Stimulated activated CD4-positive, alpha-beta T cell treated with anti-CD3 and anti-CD28 coated beads, Interleukin-1b, Interleukin-23, amount 100 ng/mL, for 24 hours (primary cell): Measurements from ENCODE around the gene ZDHHC19.
"Not testable (repeated sequence)": the region's sequence is repeated elsewhere in the genome, so short reads cannot be mapped to it uniquely, and the experiment has no call there.

Experiments used
- DNase-seq, 4 experiments: peaks; one replicate each; pipeline ENCODE4 v3.0.0-alpha.2; 2020; ENCODE audit warnings: low read depth in 4 of 4, low spot score in 1 of 4

Gene ZDHHC19

DNA sequence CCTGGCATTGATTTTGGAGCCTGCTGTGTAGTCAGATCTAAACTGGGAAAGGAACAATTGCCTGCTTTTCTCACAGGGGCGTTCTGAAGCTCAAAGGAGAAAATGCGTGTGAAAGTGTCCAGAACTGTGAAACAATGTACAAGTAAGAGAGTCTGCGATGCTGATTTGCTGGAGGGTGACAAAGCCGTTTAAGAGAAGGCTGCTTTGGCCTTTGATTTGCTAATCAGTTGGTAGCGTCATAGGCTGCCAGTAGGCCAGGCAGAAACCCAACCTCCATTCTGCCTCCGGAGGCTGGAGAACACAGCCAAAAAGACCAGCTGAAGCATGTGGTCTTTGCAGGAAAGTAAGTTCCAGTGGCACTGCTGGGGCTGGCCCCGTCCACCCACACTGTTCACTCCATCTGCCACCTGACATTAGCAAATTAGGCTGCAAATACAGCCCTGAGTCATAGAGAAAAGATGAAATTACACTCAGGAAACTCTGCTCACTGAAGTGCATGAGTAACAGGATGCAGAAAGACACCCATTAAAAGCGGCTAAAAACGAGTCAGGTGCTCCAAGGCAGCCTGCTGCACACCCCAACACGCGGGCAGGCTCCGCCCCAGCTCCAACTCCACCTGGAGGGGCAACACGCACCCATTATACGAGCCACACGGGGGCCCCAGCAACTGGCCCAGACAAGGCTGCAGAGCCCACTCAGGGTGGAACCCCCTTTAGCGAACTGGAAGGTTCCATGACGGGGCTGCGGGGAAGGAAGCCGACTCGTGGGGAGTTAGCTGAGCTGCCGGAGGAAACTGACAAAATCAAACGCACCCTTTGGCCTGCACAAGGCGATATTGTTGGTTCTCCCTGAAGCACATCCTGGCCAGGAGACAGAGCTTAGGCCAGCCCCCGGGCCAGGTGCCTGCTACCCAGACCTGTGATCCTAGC, 31.6 kb downstream of the ZDHHC19 start:
- DNase-seq = peak; percentile 49 to 78 (median 58)

GRCh38 chr3:196178993-196179379, 32.2 kb downstream of the ZDHHC19 start:
- DNase-seq = no peak

GRCh38 chr3:196177967-196178366, 33.2 kb downstream of the ZDHHC19 start:
- no peak for DNase-seq

- DNase-seq = no peak
Measured at GRCh38 chr3:196177567-196177966, 33.6 kb downstream of the ZDHHC19 start.

DNA sequence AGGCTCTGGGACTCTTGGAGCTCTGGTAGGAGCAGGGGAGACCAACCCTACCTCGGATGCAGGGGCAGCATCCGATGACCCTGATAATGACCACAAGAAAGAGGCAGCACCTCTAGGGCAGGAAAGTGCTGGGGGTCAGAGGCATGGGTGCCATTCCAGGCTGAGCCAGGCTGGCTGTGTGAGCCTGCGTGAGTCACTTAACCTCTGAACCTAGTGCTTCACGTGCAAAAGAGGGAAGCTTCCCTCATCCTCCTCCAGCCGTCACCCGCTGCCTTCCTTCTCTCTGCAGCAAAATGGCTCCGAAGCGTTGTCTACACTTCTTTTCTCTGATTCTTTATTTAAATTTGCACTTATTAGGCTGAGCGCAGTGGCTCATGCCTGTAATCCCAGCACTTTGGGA, 35.5 kb downstream of the ZDHHC19 start:
- no peak for DNase-seq

DNA sequence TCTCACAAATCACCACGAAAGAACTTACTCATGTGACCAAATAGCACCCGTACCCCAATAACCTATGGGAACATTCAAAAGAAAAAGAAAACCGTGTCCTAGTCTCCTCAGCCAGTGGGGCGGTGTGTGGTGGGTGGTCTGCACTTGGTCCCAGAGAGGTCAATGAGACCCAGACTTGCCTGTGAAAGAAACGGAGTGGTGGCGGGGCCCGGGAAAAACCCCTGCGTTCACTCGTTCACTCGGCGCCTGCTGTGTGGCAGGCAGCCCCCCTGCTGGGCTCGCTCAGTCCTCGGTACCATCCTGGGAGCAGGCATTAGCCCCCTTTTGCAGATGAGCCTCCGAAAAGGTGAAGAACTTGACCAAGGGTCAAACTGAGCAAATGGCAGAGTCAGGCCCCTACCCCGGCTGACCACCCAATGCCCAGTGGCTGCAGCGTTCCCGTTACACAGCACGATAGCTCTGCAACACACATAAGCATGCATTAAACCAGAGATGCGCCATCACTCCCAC, 36.0 kb downstream of the ZDHHC19 start:
- no peak for DNase-seq

DNA sequence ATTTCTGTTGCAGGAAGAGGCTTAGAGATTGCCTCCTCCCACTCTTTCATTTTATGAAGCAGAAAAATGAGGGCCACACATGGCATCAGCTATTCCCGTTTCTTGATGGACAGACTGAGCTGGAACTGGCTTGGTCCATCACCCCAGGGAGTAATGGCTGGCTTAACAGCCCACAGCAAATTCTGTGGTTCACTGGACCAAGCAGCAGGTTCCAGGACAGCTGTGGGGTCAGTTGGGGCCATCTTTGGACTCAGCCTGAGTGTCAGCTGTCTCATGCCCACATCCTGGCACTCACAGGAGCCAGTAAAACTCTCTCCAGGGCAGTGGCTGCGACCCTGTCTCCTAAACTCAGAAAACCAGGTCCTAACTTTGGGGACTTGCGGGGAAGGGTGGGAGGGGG, 36.5 kb downstream of the ZDHHC19 start:
- DNase-seq = no peak

DNA sequence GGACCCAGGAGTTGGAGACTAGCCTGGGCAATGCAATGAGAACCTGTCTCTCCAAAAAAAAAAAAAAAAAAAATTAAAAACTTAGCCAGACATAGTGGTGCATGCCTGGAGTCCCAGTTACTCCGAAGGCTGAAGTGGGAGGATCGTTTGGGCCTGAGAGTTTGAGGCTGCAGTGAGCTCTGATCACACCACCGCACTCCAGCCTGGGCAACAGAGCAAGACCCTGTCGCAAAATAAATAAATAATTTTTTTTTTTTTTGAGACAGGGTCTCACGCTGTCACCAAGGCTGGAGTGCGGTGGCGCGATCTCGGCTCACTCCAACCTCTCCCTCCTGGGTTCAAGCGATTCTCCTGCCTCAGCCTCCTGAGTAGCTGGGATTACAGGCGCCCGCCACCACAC, 40.9 kb downstream of the ZDHHC19 start:
- not testable (repeated sequence) for DNase-seq

DNA sequence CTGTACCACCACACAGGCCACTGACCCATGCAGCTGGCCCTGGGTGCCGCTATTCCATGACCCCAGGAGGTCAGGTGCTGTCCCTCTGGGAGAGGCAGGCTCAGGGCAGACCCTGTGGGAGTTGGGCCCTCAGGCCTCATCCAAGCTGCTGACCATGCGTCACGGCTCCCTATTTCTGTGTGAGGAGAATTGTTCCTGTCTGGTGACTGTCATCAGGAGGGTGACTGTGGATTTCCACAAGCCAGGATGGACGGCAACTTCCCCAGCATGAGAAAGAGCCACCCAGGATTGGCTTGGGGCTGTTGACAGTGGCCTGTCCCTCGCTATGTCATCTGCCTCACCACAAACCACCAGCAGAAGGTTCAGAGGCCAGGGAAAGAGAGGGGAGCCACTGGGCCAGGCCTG, 41.4 kb downstream of the ZDHHC19 start:
- no peak for DNase-seq

GRCh38 chr3:196168808-196169391, 42.3 kb downstream of the ZDHHC19 start:
- no peak for DNase-seq

GRCh38 chr3:196166741-196167140, 44.5 kb downstream of the ZDHHC19 start:
- peak in 1 of 4 experiments; percentile 24 for DNase-seq

GRCh38 chr3:196165850-196166249, 45.4 kb downstream of the ZDHHC19 start:
- no peak for DNase-seq

GRCh38 chr3:196165006-196165575, 46.1 kb downstream of the ZDHHC19 start:
- not testable (repeated sequence) for DNase-seq

DNA sequence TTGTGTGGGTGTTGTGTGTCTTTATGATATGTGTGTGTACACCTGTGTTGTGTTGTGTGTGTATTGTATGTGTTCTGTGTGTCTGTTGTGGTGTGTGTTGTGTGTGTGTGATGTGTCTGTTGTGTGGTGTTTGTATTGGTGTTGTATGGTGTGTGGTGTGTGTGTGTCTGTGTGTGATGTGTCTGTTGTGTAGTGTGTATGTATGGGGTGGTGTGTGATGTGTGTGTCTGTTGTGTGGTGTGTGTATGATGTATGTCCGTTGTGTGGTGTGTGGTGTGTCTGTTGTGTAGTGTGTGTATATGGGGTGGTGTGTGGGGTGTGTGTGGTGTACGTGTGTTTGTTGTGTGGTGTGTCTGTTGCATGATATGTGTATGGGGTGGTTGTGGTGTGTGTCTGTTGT, 46.6 kb downstream of the ZDHHC19 start:
- DNase-seq = no peak

DNA sequence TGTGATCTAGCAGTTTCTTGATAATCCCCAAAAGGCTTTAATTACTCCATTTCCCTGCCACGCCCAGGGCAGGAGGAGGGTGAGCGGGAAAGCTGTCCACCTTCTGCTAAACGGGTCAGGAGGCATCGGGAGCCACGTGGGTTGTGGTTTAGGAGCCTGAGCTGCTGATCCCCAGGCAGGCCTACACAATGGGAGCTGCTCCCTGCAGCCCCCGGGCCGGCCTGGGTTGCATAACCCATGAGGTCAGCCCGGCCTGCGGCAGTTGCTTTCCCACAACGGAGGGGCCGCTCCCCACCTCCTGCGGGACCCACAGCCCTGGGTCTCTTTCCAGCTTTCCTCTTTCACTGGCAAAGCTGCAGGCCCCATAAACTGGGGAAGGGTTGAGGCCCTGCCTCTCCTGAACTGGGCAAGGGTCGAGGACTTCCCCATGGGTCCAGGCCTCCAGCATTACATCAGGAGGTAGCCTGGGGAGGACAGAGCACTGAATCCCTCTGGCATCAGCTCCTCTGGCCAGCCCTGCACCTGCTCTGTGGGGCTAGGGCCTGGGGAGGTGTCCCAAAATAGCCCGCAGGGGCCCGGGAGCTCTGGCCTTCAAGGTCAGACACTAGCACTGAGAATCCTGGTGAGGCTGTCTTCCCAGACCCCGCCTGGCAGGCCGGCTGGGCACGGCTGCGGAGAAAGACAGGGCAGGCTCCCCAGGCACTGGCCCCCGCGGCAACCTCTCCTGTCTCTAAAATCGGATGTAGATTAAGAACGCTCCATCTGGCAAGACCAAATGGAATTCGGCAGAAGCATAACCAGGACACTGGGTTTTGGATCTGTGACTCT, 47.3 kb downstream of the ZDHHC19 start:
- DNase-seq = no peak

- no peak for DNase-seq
Measured at GRCh38 chr3:196163212-196163611, 48.0 kb downstream of the ZDHHC19 start.

GRCh38 chr3:196162679-196163078, 48.5 kb downstream of the ZDHHC19 start:
- DNase-seq = no peak

DNA sequence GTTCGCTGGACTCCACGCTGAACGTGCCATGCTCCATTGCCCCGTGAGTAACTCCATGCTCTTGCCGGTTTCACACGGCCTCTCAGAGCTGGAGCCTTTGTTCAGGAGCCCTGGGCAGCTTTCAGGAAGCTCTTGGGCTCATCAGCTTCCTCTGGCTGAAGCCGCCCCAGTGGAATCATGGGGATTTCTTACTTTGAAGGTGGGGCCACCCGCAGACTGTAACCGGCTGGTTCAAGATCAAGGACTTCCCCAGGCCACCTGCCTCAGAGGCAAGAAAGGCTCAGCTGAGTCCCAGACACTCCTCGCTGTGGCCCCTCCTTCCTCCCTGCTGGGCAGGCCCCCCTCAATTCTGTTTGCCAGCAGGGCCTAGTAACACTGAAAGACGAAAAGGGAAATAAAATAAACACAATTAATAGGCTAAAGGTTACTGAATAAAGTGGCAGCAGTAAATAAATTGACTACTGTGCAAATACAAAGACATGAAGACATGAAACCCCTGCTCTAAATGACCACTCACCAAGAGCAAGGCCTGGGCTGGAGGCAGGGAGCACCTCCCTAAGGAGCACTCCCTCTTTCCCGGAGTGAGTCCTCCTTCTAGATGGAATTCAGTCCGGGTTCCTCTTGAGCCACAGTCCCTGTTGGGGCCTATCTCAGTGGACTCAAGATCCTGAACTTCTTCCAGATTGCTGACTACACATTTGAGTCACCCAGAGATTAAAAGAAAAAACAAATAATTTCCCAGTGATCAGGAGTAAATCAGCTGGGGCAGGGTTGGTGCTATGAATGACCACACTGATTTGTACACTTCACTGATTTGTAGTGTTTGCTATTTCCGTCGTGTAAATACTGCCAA, 51.0 kb downstream of the ZDHHC19 start:
- no peak for DNase-seq

GRCh38 chr3:196159526-196159925, 51.7 kb downstream of the ZDHHC19 start:
- no peak for DNase-seq

DNA sequence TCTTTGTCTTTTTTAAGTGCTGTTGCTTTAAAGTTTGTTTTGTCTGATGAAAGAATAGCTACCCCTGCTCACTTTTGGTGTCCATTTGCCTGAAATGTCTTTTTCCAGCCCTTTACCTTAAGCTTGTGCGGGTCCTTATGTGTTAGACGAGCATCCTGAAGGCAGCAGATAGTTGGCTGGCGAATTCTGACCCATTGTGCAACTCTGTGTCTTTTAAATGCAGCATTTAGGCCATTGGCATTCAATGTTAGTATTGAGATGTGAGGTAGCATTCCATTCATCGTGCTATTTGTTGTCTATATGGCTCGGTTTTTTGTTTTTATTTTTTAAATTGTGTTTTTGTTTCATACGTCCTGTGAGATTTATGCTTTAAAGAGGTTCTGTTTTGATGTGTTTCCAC, 55.0 kb downstream of the ZDHHC19 start:
- no peak for DNase-seq
